Measurements from ENCODE around the gene SELENOP.

- TF ChIP-seq CTCF (conservative IDR thresholded peaks at IDR 0.05): no peak
- no peak for TF ChIP-seq EZH2 (IDR thresholded peaks at IDR 0.05; ENCODE audit: low read depth)
These were observed 24.5 kb upstream of the SELENOP start for GRCh38 chr5:42836070-42836769.
